HL-60/S4 (cell line): ENCODE measurements around the gene FAM174A.

Experiments used
- in situ Hi-C: fragments of 300-500 bp; cut with MboI; formaldehyde crosslinking; loops from 2 replicates; pipeline ENCODE4 v1.14.3; 2022; ENCODE audit warnings: low sequenced_read_pairs

The FAM174A gene

DNA sequence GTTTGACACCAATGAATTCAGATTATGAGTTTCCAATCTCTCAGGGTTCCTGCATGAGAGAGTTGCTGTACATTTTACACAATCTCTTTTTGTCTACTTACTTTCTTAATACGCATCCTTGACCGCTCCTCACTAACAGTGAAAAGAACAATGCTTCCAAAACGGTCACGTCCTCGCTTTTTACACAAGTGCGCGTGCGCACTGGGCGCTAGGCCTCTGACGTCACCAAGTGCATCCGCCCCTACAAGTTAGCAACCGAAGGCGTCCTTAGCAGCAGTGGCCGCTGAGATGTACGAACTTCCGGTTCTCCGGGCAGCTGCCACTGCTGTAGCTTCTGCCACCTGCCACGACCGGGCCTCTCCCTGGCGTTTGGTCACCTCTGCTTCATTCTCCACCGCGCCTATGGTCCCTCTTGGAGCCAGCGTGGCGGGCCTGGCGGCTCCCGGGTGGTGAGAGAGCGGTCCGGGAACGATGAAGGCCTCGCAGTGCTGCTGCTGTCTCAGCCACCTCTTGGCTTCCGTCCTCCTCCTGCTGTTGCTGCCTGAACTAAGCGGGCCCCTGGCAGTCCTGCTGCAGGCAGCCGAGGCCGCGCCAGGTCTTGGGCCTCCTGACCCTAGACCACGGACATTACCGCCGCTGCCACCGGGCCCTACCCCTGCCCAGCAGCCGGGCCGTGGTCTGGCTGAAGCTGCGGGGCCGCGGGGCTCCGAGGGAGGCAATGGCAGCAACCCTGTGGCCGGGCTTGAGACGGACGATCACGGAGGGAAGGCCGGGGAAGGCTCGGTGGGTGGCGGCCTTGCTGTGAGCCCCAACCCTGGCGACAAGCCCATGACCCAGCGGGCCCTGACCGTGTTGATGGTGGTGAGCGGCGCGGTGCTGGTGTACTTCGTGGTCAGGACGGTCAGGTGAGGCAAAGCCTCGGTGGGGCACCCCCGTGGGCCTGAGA is at the start of gene FAM174A:
Gene FAM174A, plus strand, starts transcription at position 315 of the 946 bp plus-strand sequence. Its CDS starts 157 bp downstream, at position 472.
- in situ Hi-C loops = no loop called here

DNA sequence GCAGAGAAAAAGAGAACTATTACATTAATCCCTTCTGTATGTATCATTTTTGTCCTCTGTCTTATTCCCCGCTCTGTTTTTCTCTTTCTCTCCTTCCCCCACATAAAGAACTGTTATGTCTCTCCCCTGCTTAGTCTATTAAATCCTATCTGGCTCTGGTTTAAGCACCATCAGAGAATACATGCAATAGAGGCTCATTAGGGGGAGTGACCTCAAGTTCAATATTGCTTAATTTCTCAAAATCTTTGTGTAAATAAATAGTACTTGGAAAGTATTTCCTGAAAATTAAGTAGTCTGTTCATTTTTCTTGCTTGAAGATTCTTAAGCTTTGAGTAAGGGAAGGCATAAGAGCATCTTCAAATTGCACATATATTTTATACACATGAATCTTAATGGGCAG is 41.2 kb upstream of the FAM174A start:
- in situ Hi-C loops = no loop called here

DNA sequence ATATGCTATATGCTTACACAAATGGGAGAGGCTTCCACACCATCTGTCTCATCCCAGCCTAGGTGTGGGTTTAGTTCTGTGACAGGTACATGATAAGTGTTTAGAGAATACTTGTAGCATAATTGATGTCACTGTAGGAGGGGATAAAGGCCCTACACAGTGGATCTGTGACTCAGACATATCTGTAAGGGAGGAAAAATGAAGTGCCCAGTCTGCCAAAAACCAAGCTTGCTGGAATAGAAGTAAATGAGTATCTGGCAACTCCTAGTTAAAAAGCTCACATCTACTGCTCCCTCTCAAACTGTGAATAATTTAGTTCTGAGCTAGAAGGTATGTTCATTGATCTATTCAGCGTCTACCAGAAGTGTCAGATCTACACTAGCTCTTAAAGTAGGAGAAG is 38.9 kb upstream of the FAM174A start:
- in situ Hi-C loops = no loop called here

DNA sequence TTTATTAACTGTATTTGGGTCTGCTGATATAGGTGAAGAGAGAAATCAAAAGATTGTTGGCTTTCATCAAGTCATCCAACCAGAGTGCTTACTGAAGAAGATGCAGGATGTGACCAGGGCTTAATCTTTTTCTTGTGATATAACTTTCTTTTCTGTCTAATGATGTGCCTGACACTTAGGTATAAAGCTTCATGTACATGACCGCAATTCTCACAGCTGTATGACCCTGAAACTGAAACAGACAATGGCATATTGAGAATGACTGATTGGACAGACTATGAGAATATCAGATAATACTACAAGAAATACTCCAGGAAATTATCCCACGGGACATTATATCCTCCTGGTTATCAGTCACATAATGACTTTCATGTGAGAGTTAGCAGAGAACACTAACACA is 32.5 kb upstream of the FAM174A start:
- in situ Hi-C loops = no loop called here

DNA sequence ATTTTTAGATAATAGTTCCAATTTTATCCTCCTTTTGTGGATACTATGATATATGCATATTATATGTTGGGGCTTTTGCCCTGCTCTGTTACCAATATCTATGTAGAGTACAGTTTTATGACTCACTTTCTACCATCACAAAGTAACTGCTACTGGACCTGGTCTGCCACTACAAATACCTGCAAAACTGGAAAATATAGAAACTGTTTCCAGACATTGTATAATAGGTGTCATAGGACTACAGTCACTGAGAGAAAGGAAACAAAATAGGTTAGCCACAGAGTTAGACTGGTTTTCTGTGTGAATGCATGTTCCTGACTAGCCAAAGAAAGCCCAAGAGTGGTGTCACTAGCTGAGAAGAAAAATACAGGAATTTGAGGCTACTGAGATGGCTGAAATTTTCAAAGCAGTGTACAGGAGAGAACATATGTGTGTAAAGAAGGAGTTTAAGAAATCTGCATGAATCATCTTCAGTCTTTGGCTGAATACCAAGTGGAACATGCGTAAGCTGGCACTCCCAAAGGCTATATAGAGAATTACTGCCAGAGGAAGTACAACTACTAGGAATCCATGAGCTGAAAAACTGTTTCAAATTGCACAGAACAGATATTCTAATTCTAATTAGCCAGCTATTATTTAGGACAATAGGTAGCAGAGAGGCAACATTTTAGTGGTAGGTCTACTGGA is 29.0 kb upstream of the FAM174A start:
- in situ Hi-C loops = no loop called here

DNA sequence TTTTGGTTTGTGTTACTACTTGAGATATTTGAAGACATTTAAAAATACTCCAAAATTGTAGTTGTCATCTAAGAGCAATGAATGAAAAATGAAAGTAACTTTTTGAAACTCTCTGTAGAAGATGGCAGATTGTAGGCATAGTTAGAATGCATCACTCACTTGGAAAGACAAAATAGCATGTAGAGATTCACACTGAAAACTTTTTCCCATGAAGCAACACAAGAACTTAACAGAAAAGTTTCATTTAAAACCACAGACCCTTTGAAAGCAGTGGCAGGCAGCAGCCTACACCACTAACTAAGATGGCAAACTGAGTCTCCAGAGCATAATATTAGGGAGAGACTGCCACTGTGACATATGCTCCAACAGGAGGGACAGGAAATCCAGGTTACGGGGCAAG is 18.9 kb upstream of the FAM174A start:
- in situ Hi-C loops = no loop called here

DNA sequence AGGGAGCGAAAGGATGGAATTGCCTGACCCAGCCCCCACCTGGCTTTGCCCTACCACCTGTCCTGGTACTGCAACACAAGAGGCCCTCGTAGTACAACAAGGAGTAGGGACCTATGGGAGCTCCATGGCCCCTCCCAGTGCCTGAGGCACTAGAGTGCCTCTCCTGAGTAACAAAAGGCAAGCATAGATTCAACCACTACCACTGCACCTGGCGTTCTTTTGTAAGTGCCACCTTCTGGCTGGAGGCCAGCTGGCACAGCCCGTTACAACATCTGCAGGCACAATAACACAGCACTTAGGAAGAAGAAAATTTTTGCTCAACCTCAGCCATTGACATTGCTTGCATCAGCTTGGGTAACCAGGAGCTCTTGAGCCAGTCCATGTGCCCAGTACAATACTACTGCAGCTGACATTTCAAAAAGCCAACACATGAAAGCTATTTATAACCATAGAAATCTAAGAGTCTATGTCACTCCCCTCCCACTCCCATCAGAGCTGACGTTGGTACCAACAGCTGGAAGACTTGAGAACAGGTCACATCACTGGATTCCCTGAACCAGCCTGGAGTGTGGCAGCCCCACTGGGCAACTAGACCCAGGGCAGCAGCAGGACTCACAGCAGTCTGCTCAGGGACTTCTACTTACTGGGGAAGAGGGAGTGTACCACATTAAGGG is 17.7 kb upstream of the FAM174A start:
- in situ Hi-C loops = no loop called here

DNA sequence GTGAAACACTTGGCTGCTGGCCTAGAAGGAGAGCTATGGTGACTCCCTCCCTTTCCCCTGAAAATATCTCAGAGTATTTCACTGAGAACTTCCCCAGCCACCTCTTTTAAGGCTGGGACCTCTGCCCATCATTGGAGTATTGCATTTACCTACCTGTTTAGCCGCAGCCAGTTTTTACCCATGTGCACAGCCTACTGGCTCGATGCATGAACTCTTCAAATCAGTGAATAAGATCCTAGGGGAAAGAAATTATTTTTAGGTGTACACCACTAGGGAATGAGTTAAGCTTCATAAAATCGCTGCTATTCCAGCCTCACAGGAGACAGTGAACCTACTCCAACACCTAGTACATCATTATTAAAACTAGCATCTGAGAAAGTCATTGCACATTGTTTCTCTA is 16.8 kb upstream of the FAM174A start:
- in situ Hi-C loops = no loop called here

DNA sequence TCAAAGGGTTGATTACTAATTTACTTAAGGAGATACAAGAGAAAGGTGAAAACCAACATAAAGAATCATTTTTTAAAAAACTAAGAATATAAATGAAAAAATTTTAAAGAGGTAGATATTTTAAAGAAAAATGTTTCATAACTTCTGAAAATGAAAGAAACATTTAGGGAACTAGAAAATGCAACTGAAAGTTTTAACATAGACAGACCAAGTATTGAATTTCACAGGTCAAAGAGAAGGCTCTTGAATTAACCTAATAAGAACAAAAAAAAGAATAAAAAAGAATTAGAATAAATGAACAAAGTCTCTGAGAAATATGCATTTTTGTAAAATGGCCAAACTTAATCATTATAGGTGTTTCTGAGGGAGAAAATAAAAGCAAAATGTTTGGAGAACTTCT is 16.1 kb upstream of the FAM174A start:
- in situ Hi-C loops = no loop called here

DNA sequence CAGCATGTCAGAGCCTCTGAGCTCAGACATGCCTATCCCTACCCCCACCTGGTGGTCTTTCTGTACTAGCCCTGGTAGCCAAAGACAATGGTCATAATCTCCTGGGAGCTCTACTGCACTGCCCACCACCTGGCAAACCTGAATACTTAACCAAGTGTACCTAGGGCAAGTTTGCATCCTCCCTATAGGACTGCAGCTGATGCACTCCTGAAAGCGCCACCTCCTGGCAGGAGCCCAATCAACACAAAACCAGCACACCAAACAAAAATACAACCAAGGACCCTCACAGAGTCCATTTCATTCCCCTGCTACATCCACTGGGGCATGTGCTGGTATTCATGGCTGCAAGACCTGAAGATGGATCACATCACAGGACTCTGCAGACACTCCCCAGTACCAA is 14.8 kb upstream of the FAM174A start:
- in situ Hi-C loops = no loop called here

DNA sequence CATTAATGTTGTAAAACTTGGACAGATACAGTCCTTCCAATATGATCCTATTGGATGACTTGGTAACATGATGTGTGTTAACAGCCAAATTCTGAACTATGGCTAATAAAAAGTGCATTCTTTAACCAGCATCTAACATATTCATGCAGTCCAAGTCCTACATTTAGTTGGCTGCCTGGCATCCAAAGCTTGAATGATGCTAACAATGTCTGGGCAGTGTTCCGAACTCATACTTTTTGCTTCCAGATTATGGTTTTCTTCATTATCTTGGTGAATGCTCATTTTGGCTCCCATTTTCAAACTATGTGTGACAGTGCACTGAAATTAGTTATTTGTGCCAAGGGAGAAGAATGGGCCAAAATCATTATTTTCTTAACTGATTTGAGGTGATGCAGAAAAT is 2.8 kb downstream of the FAM174A start:
- in situ Hi-C loops = no loop called here

DNA sequence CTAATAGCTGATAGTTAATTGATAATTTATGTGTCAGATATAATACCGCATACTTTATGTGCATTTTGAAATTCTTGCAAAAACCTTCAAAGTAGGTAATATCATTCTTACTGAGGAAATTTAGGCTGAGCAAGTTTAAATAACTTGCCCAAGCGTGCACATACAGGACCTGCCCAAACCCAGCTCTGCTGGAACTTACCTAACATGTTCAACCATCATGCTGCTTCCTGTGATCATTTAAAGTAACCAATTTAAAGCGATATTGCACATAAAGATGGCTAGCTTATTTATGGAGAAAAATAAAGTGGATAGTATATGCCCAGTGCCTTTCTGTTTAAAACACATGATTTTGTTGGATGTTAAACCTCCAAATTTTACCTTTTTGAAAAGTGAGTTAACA is 4.3 kb downstream of the FAM174A start:
- in situ Hi-C loops = no loop called here

DNA sequence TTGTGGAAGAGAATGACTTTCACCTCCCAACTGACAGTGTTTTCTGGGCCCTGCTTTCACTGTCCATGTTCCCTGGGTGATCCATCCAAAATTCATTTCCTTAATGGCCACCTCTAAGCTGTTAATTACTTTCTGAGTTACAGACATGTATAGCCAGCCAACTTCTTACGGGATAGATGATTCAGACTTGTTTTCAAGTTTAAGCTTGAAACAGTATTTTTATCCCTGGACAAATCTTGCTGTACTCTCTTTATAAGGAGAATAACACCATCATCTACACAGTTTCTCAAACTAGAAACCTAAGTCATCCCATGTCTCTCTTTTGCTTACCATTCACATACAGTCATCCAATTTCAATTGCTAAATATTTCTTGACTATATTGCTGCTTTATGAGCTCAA is 6.9 kb downstream of the FAM174A start:
- in situ Hi-C loops = no loop called here

DNA sequence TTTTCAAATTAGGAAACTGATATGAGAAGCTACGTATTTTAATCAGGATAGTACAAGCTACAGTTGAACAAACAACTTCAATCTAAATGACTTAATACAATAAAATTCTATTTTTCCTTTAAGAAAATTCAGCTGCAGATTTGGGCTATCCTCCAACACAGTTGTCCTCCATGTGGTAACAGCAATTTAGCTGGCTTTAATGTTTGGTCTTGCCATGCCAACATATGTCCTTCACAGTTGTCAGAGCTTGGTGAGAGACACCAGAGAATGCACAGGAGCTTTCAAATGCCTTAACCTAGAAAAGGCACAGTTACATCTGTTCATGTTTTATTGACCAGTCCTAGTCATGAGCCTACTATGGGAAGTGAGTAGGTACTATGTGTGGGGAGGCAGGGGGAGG is 10.8 kb downstream of the FAM174A start:
- in situ Hi-C loops = no loop called here

DNA sequence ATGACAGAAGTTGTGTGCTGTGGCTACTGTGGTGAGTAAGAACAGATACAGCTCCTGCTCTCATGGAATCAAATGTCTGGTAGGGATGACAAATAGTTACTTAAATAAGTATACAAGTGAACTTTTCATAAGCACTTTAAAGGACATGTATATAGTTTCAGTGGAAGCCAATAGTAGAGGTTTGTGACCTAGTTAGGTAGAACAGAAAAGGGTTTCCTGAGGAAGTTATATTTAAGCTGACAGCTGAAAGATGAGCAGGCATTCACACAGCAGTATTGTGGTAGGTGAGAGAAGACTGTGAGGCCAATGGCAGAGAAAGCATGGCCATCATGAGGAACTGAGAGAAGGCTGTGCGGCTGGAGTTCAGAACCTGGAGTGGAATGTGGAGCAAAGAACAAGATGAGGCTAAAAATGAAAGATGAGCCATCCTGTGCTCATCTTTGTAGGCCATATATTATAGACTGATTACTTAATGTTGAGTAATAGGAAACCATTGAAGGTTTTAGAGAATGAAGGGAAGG is 15.4 kb downstream of the FAM174A start:
- in situ Hi-C loops = no loop called here

DNA sequence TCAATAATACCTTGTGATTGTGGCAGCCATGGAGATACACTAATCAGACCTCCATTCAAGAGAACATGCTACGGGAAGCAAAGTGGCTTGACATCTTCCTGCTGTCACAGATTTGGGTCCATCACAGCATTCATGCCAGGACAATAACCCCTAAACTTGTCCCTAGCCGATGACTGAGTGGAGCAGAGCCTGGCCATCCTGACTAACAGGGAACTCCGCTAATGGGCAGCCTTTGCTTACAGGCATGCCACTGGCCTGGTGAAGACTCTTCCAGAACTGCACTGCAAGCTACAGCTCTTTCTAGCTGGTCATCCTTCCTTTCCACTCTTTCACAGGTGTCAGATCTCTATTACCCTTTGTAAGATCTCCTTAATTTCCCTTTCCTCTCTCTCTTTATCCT is 16.0 kb downstream of the FAM174A start:
- in situ Hi-C loops = no loop called here

DNA sequence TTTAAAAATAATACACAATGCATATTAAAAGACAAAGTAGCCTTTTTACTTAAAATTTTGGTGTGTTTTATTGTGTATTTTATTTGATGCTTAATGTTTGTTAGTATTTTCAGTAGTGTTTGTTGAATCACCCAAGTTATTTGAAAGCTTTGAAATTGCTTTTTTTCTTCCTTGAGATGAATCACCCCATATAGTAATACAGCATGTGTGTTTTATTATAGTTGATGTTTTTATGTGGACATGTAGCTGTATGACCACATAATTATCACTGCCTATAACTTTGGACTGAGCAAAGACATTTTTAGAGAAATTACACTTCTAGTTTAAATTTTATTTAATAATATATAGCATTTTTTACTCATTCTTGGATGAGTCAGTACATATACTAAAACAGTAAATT is 18.0 kb downstream of the FAM174A start:
- in situ Hi-C loops = no loop called here

DNA sequence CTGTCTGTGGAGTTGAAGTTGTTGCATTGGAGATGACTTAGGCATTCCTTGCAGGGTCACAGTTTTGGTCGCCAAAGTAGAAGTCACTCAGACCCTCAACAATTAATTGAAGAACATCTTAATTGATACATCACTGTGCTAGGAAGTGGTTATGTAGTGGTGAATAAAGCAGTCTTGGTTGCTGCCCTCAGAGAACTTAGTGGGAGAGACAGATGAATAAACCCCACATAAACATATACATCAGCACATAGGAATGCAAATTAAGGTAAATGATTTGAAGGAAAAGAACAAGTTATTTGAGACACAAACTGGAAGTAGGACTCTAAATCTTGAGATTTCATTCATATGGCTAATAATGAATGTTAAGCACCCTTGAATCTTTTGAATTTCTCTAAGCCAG is 25.7 kb downstream of the FAM174A start:
- in situ Hi-C loops = no loop called here

DNA sequence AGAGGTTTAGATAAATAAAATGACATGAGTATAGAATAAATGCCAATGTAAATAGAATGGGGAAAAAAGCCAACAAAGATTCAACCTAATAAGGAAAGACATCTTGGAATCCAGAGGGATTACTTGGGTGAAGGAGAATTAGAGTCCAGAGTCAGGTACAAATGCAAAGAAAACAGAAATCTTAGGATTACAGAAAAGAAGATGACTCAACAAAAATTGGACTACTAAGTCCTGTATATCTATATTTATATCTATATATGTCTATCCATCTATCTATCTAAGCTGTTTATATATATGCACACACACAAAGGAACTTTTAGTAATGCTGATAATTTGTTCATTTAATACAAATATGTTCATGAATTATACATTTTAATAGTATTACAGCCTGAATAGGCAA is 27.6 kb downstream of the FAM174A start:
- in situ Hi-C loops = no loop called here

DNA sequence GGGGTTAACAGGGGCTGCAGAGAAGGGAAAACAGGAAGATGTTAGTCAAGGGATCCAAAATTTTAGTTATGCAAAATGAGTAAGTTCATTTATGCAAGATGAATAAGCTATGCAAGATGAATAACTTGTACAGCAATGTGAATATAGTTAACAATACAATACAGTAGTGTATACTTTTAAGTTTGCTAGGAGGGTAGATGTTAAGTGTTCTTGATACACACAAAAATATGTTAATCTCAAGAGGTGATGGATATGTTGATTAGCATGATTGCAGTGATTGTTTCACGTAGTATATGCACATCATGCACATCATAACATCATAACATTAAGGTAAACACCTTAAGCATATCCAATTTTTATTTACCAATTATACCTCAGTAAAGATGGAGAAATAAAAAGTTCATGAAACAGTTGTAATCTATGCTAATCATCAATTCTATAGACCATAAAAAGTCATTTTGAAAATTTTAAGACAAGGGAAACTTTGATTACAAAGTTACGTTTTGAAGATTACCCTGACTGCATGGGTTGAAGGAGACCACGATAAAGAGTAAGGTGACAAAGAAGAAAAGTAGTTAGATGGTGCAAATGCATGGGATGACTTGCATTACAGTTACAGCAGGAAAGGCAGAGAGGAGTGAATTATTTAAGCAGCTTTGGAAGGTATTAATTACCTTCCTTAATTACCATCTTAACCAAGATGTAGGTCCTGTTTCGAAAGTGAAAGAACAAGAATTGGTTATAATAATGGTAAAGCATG is 31.4 kb downstream of the FAM174A start:
- in situ Hi-C loops = no loop called here

DNA sequence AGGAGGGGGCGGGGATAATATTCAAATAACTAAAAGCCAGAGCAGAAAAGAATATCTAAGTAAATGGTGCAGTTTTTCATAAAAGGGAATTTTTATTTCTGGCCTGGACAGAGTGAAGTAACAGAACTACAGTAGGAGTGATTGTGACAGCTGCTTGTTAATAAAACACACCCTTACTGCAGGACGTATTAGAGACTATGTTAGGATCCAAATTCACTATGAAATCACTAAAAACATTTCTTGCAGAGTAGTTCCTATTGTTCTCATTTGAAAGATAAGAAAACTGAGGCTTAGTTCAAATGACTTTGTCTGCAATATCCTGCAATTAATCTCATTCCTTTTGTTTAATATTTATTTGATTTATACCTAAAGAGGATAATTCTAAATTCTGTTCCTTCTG is 39.5 kb downstream of the FAM174A start:
- in situ Hi-C loops = no loop called here
